Mucosa of stomach (tissue), 1 donor: ENCODE data around the gene SLC27A2.
"Not testable (repeated sequence)": the region's sequence is repeated elsewhere in the genome, so short reads cannot be mapped to it uniquely, and the experiment has no call there.

Source experiments
- H3K27me3 ChIP-seq: one replicate; pipeline ENCODE4 v1.7.0; 2013; ENCODE audit warnings: mild to moderate bottlenecking, low read length; ENCODE audit not compliant: control insufficient read depth, insufficient read depth
- H3K36me3 ChIP-seq: one replicate; pipeline ENCODE4 v1.7.0; 2013; ENCODE audit warnings: low read length; ENCODE audit not compliant: control insufficient read depth, insufficient read depth
- H3K4me1 ChIP-seq: one replicate; pipeline ENCODE4 v1.7.0; 2013; ENCODE audit warnings: mild to moderate bottlenecking, low read length; ENCODE audit not compliant: control insufficient read depth, insufficient read depth
- H3K4me3 ChIP-seq: one replicate; pipeline ENCODE4 v1.7.0; 2013; ENCODE audit warnings: low read length
- H3K9ac ChIP-seq: one replicate; pipeline ENCODE4 v1.7.0; 2013; ENCODE audit warnings: mild to moderate bottlenecking, low read length, moderate library complexity
- H3K9me3 ChIP-seq: one replicate; pipeline ENCODE4 v1.7.0; 2013; ENCODE audit warnings: mild to moderate bottlenecking, low read length, moderate library complexity; ENCODE audit not compliant: control insufficient read depth
- donor health status: Pancreatic carcinoma.

Gene SLC27A2

GRCh38 chr15:50181969-50182218 lies at the start of gene SLC27A2:
TSS of gene SLC27A2 (plus strand) at chr15:50182196. CDS start at chr15:50182428, 232 bp downstream.
- no peaks in the 10 kb centered on the region for H3K9me3 ChIP-seq
- H3K36me3 ChIP-seq = no peaks in the 10 kb centered on the region
- peak within 1 kb of the TSS; percentile 14 for H3K9ac ChIP-seq
- H3K4me1 ChIP-seq = peaks cover 10% of the 10 kb centered on the region
- peaks cover 15% of the 10 kb centered on the region for H3K27me3 ChIP-seq
- peak within 1 kb of the TSS; percentile 29 for H3K4me3 ChIP-seq

- not testable (repeated sequence) for H3K4me1 ChIP-seq, H3K9ac ChIP-seq, H3K36me3 ChIP-seq, H3K27me3 ChIP-seq, H3K9me3 ChIP-seq, H3K4me3 ChIP-seq
Observed at GRCh38 chr15:50132251-50132984, 49.6 kb upstream of the SLC27A2 start.

- H3K36me3 ChIP-seq = no peaks in the 10 kb centered on the region
- H3K4me1 ChIP-seq = no peaks in the 10 kb centered on the region
- no peaks in the 10 kb centered on the region for H3K9me3 ChIP-seq
- no peak overlapping the region for H3K4me3 ChIP-seq
- H3K9ac ChIP-seq = no peak overlapping the region
- no peaks in the 10 kb centered on the region for H3K27me3 ChIP-seq
Observed at GRCh38 chr15:50134524-50135024, 47.4 kb upstream of the SLC27A2 start.

GRCh38 chr15:50135031-50135551 lies 46.9 kb upstream of the SLC27A2 start:
- no peaks in the 10 kb centered on the region for H3K27me3 ChIP-seq

GRCh38 chr15:50137330-50137761 lies 44.6 kb upstream of the SLC27A2 start:
- H3K9ac ChIP-seq = no peak overlapping the region
- H3K4me1 ChIP-seq = no peaks in the 10 kb centered on the region
- H3K36me3 ChIP-seq = no peaks in the 10 kb centered on the region
- H3K27me3 ChIP-seq = no peaks in the 10 kb centered on the region
- H3K4me3 ChIP-seq = no peak overlapping the region
- H3K9me3 ChIP-seq = no peaks in the 10 kb centered on the region

More at GRCh38 chr15:50135031-50135551, 46.9 kb upstream of the SLC27A2 start:
- no peaks in the 10 kb centered on the region for H3K4me1 ChIP-seq
- H3K9me3 ChIP-seq = no peaks in the 10 kb centered on the region
- H3K4me3 ChIP-seq = no peak overlapping the region
- no peaks in the 10 kb centered on the region for H3K36me3 ChIP-seq
- H3K9ac ChIP-seq = no peak overlapping the region

- Histone ChIP-seq H3K9me3 (no peaks in the 10 kb centered on the region), H3K36me3 (no peaks in the 10 kb centered on the region), H3K4me1 (no peaks in the 10 kb centered on the region), H3K9ac (no peak overlapping the region), H3K4me3 (no peak overlapping the region), H3K27me3 (no peaks in the 10 kb centered on the region)
Observed at GRCh38 chr15:50137893-50138292, 44.1 kb upstream of the SLC27A2 start.

GRCh38 chr15:50138391-50138790 lies 43.6 kb upstream of the SLC27A2 start:
- no peaks in the 10 kb centered on the region for H3K9me3 ChIP-seq
- H3K4me3 ChIP-seq = no peak overlapping the region

GRCh38 chr15:50140098-50140497 lies 41.9 kb upstream of the SLC27A2 start:
- no peaks in the 10 kb centered on the region for H3K27me3 ChIP-seq
- H3K36me3 ChIP-seq = no peaks in the 10 kb centered on the region

More at GRCh38 chr15:50138391-50138790, 43.6 kb upstream of the SLC27A2 start:
- Histone ChIP-seq H3K36me3 (no peaks in the 10 kb centered on the region), H3K4me1 (no peaks in the 10 kb centered on the region), H3K9ac (no peak overlapping the region), H3K27me3 (no peaks in the 10 kb centered on the region)

GRCh38 chr15:50140983-50141382 lies 41.0 kb upstream of the SLC27A2 start:
- Histone ChIP-seq H3K9me3 (no peaks in the 10 kb centered on the region), H3K27me3 (no peaks in the 10 kb centered on the region), H3K36me3 (no peaks in the 10 kb centered on the region), H3K9ac (no peak overlapping the region), H3K4me3 (no peak overlapping the region), H3K4me1 (no peaks in the 10 kb centered on the region)

More at GRCh38 chr15:50140098-50140497, 41.9 kb upstream of the SLC27A2 start:
- Histone ChIP-seq H3K4me3 (no peak overlapping the region), H3K9me3 (no peaks in the 10 kb centered on the region), H3K4me1 (no peaks in the 10 kb centered on the region), H3K9ac (no peak overlapping the region)

- H3K36me3 ChIP-seq = no peaks in the 10 kb centered on the region
- H3K27me3 ChIP-seq = no peaks in the 10 kb centered on the region
- H3K4me1 ChIP-seq = no peaks in the 10 kb centered on the region
- no peak overlapping the region for H3K9ac ChIP-seq
- no peak overlapping the region for H3K4me3 ChIP-seq
- H3K9me3 ChIP-seq = no peaks in the 10 kb centered on the region
Observed at GRCh38 chr15:50141856-50142255, 40.1 kb upstream of the SLC27A2 start.

- Histone ChIP-seq H3K9me3 (no peaks in the 10 kb centered on the region), H3K4me1 (no peaks in the 10 kb centered on the region), H3K4me3 (no peak overlapping the region), H3K27me3 (no peaks in the 10 kb centered on the region), H3K9ac (no peak overlapping the region), H3K36me3 (no peaks in the 10 kb centered on the region)
Observed at GRCh38 chr15:50143255-50143860, 38.6 kb upstream of the SLC27A2 start.

GRCh38 chr15:50144341-50145120 lies 37.5 kb upstream of the SLC27A2 start:
- Histone ChIP-seq H3K36me3 (no peaks in the 10 kb centered on the region), H3K27me3 (no peaks in the 10 kb centered on the region), H3K4me3 (no peak overlapping the region), H3K9ac (no peak overlapping the region), H3K4me1 (no peaks in the 10 kb centered on the region), H3K9me3 (no peaks in the 10 kb centered on the region)
